Left colon (tissue), 2 donors: Measurements from ENCODE around the gene DRAP1. TPM values are rescaled to one million over a fixed set of nuclear protein-coding genes. Genes with fewer than 3 reads are reported as not detected.

Source experiments
- ATAC-seq: fragments of 200-7000 bp; cut with Tn5 transposase; one replicate; pipeline ENCODE4 v1.9.1; 2020; ENCODE audit warnings: mild to moderate bottlenecking, moderate library complexity
- DNase-seq, 2 donors: peaks; one replicate each; pipeline ENCODE4 v3.0.0-alpha.2; 2020
- intact Hi-C, 2 donors: fragments of 100-400 bp; cut with DNase I in 1 of 2; cut with micrococcal nuclease in 1 of 2; formaldehyde crosslinking; loops; one replicate each; pipeline versions ENCODE4 v1.11.2 to v1.14.0; 2022; cut with DNase I, micrococcal nuclease
- total RNA-seq, 2 donors: library from RNA; stranded (reverse); fragmentation: NEBNext Ultra II Directional; extraction: Animal tissue kit (Norgen Biotek cat#: 25700); gene quantifications; one replicate each; pipeline ENCODE4 v1.2.1, GENCODE V29; 2021
- donor health status: DM: no; HTN: no; CAD: no.
- donor health status: DM: yes; HTN: yes; CAD: no.

Gene DRAP1
- total RNA-seq, 2 donors from 2014 or later: 47.3 to 53.4 TPM

- intact Hi-C loops: no loop called here
- peak in 1 of 2 donors; percentile 52 for DNase-seq
- ATAC-seq: peak; percentile 48
Observed at GRCh38 chr11:65899356-65900124, 19.7 kb upstream of the DRAP1 start.

GRCh38 chr11:65900125-65900898 lies 18.9 kb upstream of the DRAP1 start, which contains the start of gene FOSL1:
Gene FOSL1, minus strand, starts transcription at chr11:65900388. Its CDS starts 49 bp downstream, at chr11:65900339.
- ATAC-seq: peak; percentile 97
- intact Hi-C loops: no loop called here

GRCh38 chr11:65900899-65901180 lies 18.4 kb upstream of the DRAP1 start:
- DNase-seq (no peak), ATAC-seq (no peak)
- intact Hi-C loops: no loop called here

More at GRCh38 chr11:65900125-65900898, 18.9 kb upstream of the DRAP1 start, which contains the start of gene FOSL1:
- peak; percentile 96 to 97 for DNase-seq

- no peak for DNase-seq
- no peak for ATAC-seq
- intact Hi-C loops: no loop called here
Observed at GRCh38 chr11:65903068-65903481, 16.2 kb upstream of the DRAP1 start.

GRCh38 chr11:65903715-65904114 lies 15.5 kb upstream of the DRAP1 start:
- DNase-seq: no peak
- no peak for ATAC-seq
- intact Hi-C loops: no loop called here

GRCh38 chr11:65906602-65907001 lies 12.6 kb upstream of the DRAP1 start:
- ATAC-seq (no peak), DNase-seq (no peak)
- intact Hi-C loops: no loop called here

- no peak for ATAC-seq
- DNase-seq: no peak
- intact Hi-C loops: no loop called here
Observed at GRCh38 chr11:65907878-65908277, 11.3 kb upstream of the DRAP1 start.

- intact Hi-C loops: no loop called here
- ATAC-seq: peak; percentile 43
- DNase-seq: no peak
Observed at GRCh38 chr11:65911682-65912568, 7.3 kb upstream of the DRAP1 start.

GRCh38 chr11:65912845-65913244 lies 6.4 kb upstream of the DRAP1 start:
- ATAC-seq (no peak), DNase-seq (no peak)
- intact Hi-C loops: no loop called here

- intact Hi-C loops: no loop called here
- no peak for DNase-seq
- no peak for ATAC-seq
Observed at GRCh38 chr11:65915101-65915820, 4.0 kb upstream of the DRAP1 start.

GRCh38 chr11:65915821-65916251 lies 3.4 kb upstream of the DRAP1 start:
- DNase-seq (peak; percentile 49 to 76), ATAC-seq (no peak)
- intact Hi-C loops: no loop called here

- ATAC-seq (no peak), DNase-seq (no peak)
- intact Hi-C loops: no loop called here
Observed at GRCh38 chr11:65916391-65916790, 2.8 kb upstream of the DRAP1 start.

GRCh38 chr11:65917077-65917433 lies 2.2 kb upstream of the DRAP1 start:
- intact Hi-C loops: no loop called here
- ATAC-seq (no peak), DNase-seq (no peak)

- intact Hi-C loops: no loop called here
- DNase-seq (no peak), ATAC-seq (no peak)
Observed at GRCh38 chr11:65917434-65918210, 1.6 kb upstream of the DRAP1 start.

GRCh38 chr11:65918211-65919140 lies 750 bp upstream of the DRAP1 start, which contains the start of gene C11orf68:
Gene C11orf68, minus strand, starts transcription at chr11:65919062. Its CDS starts 31 bp downstream, at chr11:65919031.
- no peak for ATAC-seq
- no peak for DNase-seq
- intact Hi-C loops: no loop called here

- intact Hi-C loops: no loop called here
- peak; percentile 65 to 68 for DNase-seq
- ATAC-seq: peak; percentile 25
Observed at GRCh38 chr11:65919573-65920371, 546 bp downstream of the DRAP1 start.
